Bronchial epithelial cell (primary cell): Measurements from ENCODE around the gene CYP3A4. TPM values are rescaled to one million over a fixed set of nuclear protein-coding genes. Genes with fewer than 3 reads are reported as not detected.
A peak's percentile ranks its signal among the peaks of the same experiment; 100 is the strongest.

Experiments
- DNase-seq: peaks from one replicate; pipeline ENCODE4 v3.0.0-alpha.2; 2010; ENCODE audit warnings: low read depth
- FAIRE-seq: peaks from 2 replicates; lab custom pipeline; 2011; peaks lifted over from hg19 to GRCh38; lab: Jason Lieb, UNC
- H3K27me3 ChIP-seq: 2 replicates; pipeline ENCODE4 v1.5.1; 2011; ENCODE audit warnings: low read length; ENCODE audit not compliant: control insufficient read depth, insufficient read depth
- H3K36me3 ChIP-seq: 2 replicates; pipeline ENCODE4 v1.5.1; 2011; ENCODE audit warnings: low read length; ENCODE audit not compliant: control insufficient read depth, insufficient read depth
- H3K4me3 ChIP-seq: 2 replicates; pipeline ENCODE4 v1.5.1; 2011; ENCODE audit warnings: mild to moderate bottlenecking, low read depth, low read length, control low read depth
- total RNA-seq: library from RNA; depleted of rRNA; stranded (reverse); fragments of >200 nt; gene quantifications from 2 replicates; pipeline ENCODE4 v1.2.1, GENCODE V29; 2014
- TF ChIP-seq, protein P1 (sequence below): IDR thresholded peaks from 2 replicates; pipeline ENCODE4 v1.5.1; 2011; ENCODE audit warnings: mild to moderate bottlenecking, moderate library complexity, low read length, control low read depth, inconsistent platforms; ENCODE audit not compliant: insufficient read depth, severe bottlenecking

CYP3A4 gene
- total RNA-seq, 1 donor from 2014 or later = not detected

DNA sequence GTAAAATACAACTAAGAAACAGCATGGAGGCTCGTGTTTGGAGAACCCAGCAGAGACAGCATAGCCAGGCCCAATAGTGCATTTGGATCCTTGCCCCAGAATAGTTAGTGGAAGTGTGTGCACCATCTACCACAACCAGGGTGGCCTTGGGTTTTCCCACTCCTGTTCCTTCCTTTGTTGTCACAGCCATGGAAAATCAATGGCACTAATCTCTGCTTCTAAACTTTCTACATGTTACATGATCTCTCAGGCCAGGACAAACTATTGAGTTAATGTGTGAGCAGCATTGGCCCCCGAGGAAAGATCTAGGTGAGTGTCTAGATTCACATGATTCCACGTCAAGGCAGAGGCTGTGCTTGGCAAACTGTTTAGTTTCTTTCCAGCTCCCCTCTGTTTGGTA lies 51.0 kb downstream of the CYP3A4 start:
- Histone ChIP-seq H3K27me3 (no peaks in the 10 kb centered on the region), H3K4me3 (no peak overlapping the region), H3K36me3 (no peaks in the 10 kb centered on the region)
- no peak for FAIRE-seq
- TF ChIP-seq, protein P1, sequence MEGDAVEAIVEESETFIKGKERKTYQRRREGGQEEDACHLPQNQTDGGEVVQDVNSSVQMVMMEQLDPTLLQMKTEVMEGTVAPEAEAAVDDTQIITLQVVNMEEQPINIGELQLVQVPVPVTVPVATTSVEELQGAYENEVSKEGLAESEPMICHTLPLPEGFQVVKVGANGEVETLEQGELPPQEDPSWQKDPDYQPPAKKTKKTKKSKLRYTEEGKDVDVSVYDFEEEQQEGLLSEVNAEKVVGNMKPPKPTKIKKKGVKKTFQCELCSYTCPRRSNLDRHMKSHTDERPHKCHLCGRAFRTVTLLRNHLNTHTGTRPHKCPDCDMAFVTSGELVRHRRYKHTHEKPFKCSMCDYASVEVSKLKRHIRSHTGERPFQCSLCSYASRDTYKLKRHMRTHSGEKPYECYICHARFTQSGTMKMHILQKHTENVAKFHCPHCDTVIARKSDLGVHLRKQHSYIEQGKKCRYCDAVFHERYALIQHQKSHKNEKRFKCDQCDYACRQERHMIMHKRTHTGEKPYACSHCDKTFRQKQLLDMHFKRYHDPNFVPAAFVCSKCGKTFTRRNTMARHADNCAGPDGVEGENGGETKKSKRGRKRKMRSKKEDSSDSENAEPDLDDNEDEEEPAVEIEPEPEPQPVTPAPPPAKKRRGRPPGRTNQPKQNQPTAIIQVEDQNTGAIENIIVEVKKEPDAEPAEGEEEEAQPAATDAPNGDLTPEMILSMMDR = no peak
- no peak for DNase-seq

DNA sequence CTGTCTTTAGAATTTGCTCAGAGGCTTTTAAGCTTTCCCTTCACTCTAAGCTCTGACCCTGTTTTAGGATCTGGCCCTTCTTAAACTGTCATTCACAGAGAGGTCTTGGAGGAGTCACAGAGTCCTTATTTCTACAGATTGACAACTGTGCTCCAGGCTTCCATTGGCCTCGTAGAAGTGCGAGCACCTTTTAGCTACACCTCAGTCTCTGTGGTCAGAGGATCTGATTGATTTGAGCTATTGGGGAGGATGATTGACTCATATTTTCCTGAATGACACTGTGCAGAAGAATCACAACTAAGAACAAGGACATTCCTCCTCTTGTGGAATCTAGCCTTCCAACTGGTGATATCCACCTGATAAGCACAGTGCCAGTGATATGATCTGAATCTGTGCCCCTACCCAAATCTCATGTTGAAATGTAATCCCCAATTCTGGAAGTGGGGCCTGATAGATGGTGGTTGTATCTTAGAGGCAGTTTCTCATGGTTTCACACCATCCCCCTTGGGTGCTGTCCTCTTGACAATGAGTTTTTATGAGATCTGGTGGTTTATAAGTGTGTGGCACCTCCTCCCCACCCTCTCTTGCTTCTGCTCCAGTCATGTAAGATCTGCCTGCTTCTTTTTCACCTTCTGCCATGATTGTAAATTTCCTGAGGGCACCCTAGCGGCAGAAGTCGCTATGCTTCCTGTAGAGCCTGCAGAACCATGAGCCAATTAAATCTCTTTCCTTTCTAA lies 52.2 kb downstream of the CYP3A4 start:
- H3K27me3 ChIP-seq = no peaks in the 10 kb centered on the region
- DNase-seq (no peak), FAIRE-seq (no peak)
- TF ChIP-seq, protein P1 = no peak
- no peak overlapping the region for H3K4me3 ChIP-seq
- H3K36me3 ChIP-seq = no peaks in the 10 kb centered on the region

DNA sequence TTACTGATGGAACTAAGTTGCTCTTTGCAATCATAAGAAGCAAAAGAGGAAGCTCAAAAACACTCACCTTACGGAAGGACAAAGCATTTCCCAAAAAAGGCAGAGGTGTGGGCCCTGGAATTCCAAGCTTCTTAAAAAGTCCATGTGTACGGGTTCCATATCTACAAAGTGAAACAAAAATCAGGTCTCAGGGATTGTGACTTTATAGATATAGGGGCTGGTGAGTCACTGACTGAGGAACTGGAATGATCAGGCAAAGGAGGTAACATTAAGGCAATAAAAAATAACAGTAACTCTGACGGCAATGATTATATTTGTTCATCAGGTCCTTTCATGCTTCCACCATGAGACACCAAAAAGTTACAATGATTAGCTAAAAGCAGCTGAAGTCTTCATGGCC lies 53.0 kb downstream of the CYP3A4 start:
- H3K36me3 ChIP-seq = no peaks in the 10 kb centered on the region
- H3K27me3 ChIP-seq = no peaks in the 10 kb centered on the region
- no peak for DNase-seq
- TF ChIP-seq, protein P1 = no peak
- FAIRE-seq = no peak
- H3K4me3 ChIP-seq = no peak overlapping the region

DNA sequence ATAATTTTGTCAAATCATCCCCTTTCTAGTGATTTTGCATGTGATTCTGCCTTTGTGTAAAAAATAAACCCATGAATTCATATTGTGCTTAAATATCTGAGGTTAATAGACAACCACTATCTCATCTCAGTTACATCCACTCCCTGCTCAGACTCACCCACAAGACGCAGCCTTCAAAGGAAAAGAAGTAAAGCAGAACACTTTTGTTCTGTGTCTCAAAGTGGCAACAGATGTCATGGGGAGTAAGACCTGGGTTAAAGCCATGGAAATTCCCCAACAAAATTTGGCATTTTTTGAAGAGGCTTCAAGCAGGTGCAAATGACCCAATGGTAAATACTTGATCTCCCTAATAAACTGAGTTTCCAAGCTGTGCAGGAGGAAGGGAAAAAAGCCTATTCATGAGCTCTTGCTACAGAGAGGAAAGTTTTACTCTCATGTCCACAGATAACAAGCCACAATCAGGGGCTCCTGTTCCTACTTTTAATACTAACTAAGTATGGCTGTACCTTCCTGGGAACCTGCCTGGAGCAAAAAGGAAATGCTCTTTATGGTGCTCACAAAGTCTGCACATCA lies 53.7 kb downstream of the CYP3A4 start:
- FAIRE-seq (no peak), DNase-seq (no peak)
- Histone ChIP-seq H3K36me3 (no peaks in the 10 kb centered on the region), H3K4me3 (no peak overlapping the region), H3K27me3 (no peaks in the 10 kb centered on the region)
- TF ChIP-seq, protein P1 = no peak

DNA sequence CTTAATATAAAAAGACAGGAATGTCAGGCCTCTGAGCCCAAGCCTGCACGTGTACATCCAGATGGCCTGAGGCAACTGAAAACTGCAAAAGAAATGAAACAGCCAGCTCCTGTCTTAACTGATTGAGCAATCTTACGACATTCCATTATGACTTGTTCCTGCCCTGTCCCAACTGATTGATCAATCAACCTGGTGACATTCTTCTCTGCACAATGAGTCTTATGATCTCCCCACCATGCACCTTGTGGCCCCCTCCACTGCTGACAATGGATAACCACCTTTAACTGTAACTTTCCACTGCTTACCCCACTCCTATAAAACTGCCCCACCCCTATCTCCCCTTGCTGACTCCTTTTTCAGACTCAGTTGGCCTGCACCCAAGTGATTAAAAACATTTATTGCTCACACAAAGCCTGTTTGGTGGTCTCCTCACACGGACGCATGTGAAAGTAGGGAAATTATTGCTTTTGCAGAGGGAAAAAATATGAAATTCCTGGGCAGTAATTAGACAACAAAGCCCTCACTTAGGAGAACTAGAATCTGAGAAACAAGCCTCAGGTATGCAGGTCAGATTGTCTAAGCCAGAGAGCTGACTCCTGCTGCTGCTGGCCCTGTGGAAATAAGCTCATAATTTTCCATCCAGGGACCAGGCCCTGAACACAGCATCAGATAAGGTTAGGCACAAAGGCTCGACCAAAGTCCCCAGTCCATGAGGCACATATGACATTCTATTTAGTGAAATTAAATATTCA lies 54.3 kb downstream of the CYP3A4 start:
- peak; percentile 91 for DNase-seq
- TF ChIP-seq, protein P1 = no peak
- Histone ChIP-seq H3K4me3 (no peak overlapping the region), H3K36me3 (no peaks in the 10 kb centered on the region), H3K27me3 (no peaks in the 10 kb centered on the region)
- FAIRE-seq = no peak
